ENCODE measurements around the gene B3GNT3. TPM values are rescaled to one million over a fixed set of nuclear protein-coding genes. Genes with fewer than 3 reads are reported as not detected.

Gene B3GNT3
- total RNA-seq, 4 donors from 2014 or later = 0.78 to 1.3 TPM; not detected in 2

DNA sequence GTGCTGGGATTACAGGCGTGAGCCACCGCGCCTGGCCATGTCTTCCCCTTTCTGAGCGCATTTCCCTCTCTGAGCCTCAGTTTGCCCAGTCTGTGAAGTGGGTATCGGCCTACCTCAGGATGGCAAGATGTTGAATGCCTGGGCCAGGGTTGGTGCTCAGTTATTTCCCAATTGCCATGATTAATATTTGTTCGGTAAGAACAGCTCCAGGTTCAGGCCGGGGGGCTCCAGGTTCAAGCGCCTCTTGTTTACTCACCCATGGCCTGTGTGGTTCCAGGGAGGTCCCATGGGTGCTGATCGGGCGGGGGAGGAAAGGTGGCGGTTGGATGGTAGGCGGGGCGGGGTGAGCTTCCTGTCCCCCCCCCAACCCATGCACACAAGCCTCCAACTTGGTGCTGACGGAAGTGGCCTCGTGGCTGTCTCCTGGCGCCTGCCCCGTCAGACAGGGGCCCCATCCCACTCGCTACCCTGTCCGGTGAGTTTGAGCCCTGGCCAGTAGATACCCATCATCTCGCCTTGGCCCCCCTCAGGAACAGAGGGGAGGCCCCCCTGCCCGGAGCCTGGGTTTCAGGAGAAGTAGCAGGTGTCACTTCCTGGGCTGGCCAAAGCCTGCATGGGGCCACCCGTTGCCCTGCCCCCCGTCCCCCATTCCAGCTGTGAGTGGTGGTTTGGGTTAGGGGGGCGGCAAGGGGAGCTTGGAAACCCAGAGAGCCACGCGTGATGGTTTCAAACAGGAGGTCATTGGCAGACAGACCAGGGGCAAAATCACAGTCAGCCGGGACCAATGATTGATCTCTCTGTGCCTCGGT lies 43.6 kb upstream of the B3GNT3 start, which contains the start of gene FCHO1:
FCHO1 (plus strand) TSS at position 375 of the 809 bp plus-strand sequence. CDS start 3,688 bp downstream, outside the sequence.
- Histone ChIP-seq H3K36me3 (no peaks in the 10 kb centered on the region), H3K9me3 (no peaks in the 10 kb centered on the region), H3K27me3 (no peaks in the 10 kb centered on the region), H3K4me3 (replicated peaks in 1 of 3) (no peak within 1 kb of the TSS), H3K27ac (no peak within 1 kb of the TSS), H3K4me1 (peaks cover 0 to 9% of the 10 kb centered on the region in 2 donors)
- peak; percentile 11 to 15 for DNase-seq
- TF ChIP-seq, protein P1, sequence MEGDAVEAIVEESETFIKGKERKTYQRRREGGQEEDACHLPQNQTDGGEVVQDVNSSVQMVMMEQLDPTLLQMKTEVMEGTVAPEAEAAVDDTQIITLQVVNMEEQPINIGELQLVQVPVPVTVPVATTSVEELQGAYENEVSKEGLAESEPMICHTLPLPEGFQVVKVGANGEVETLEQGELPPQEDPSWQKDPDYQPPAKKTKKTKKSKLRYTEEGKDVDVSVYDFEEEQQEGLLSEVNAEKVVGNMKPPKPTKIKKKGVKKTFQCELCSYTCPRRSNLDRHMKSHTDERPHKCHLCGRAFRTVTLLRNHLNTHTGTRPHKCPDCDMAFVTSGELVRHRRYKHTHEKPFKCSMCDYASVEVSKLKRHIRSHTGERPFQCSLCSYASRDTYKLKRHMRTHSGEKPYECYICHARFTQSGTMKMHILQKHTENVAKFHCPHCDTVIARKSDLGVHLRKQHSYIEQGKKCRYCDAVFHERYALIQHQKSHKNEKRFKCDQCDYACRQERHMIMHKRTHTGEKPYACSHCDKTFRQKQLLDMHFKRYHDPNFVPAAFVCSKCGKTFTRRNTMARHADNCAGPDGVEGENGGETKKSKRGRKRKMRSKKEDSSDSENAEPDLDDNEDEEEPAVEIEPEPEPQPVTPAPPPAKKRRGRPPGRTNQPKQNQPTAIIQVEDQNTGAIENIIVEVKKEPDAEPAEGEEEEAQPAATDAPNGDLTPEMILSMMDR (IDR thresholded peaks at IDR 0.05) = no peak
- TF ChIP-seq POLR2A (IDR thresholded peaks at IDR 0.05) = no peak
- intact Hi-C loops (cut with DNase I) = no loop called here
- WGBS, 2 donors = 64 to 83% methylated on average over 9 to 24 of the region's 28 CpGs

DNA sequence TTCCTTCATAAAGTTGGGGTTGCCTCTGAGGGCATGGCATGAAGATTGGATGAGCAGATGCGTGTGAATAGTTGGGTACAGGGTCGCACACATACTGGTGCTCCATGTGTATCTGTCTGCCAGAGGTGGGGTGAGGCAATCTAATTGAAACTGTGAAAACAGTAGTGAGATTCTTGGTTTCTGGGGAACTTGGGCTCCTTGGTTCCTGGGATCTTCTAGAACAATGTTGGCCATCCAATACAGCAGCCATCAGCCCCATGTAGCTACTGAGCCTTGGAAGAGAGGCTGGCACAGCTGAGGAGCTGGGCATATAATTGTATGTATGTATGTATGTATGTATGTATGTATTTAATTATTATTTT lies 43.0 kb upstream of the B3GNT3 start:
- Histone ChIP-seq H3K9me3 (no peaks in the 10 kb centered on the region), H3K27me3 (no peaks in the 10 kb centered on the region), H3K27ac (no peak overlapping the region), H3K36me3 (no peaks in the 10 kb centered on the region), H3K4me1 (peaks cover 0 to 10% of the 10 kb centered on the region in 2 donors), H3K4me3 (replicated peaks in 1 of 3) (no peak overlapping the region)
- 82 to 86% methylated on average over 2 of the region's 2 CpGs for WGBS, 2 donors
- TF ChIP-seq, protein P1 (IDR thresholded peaks at IDR 0.05) = no peak
- TF ChIP-seq POLR2A (IDR thresholded peaks at IDR 0.05) = no peak
- no peak for DNase-seq
- intact Hi-C loops (cut with DNase I) = no loop called here

DNA sequence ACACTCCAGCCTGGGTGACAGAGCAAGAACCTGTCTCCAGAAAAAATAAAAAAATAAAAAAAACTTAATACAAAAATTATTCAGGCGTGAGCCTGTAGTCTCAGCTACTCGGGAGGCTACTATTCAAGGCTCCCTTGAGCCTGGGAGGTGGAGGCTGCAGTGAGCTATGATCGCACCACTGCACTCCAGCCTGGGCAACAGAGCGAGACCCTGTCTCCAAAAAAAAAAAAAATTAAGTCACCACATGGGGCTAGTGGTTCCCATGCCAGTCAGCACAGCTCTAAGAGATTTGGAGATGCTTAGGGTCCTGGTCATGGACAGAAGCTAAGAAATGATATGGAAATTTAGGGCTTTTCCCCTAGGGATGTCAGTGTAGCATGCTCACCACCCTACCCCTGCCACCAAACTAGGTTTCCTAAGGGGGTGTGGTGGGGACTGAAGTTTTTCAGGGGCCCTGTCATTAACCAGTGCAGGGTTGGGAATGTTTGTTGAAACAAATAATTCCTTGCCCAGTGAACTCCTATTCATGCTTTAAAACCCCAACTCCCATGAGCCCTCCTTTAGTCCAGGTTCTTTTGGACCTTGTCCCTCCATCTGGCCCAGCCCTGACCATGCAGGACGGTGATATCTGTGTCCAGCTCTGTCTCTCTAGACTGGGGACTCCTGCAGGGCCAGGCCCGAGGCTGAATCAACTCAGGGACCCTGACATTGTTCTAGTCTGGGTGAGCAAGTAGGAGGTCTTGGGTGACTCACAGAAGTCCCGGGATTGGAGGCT lies 41.9 kb upstream of the B3GNT3 start:
- TF ChIP-seq POLR2A (IDR thresholded peaks at IDR 0.05) = no peak
- TF ChIP-seq, protein P1 (IDR thresholded peaks at IDR 0.05) = no peak
- Histone ChIP-seq H3K9me3 (no peaks in the 10 kb centered on the region), H3K27me3 (no peaks in the 10 kb centered on the region), H3K4me3 (replicated peaks in 1 of 3) (no peak overlapping the region), H3K4me1 (peaks cover 0 to 7% of the 10 kb centered on the region in 2 donors), H3K36me3 (no peaks in the 10 kb centered on the region), H3K27ac (no peak overlapping the region)
- no peak for DNase-seq
- intact Hi-C loops (cut with DNase I) = no loop called here
- WGBS, 2 donors = 72 to 73% methylated on average over 7 of the region's 7 CpGs

DNA sequence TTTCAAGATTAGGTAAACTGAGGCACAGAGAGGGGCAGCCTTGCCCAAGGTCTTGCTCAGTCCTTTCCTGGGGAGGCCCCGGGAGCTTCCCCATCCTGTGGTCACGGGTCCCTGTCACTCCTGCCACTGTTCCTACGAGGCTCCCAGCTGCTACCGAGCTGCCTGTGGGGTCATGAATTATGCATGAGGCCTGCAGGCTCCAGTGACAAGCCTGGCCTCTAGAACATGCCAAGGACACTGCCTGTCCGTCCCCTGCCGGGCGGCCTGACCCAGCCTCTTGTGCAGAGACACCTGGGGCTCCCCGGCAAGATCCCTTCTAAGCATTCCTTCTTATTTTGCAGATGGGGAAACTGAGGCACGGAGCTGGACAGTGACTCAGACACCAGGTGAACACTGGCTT lies 41.0 kb upstream of the B3GNT3 start:
- H3K4me1 ChIP-seq = peaks cover 0 to 7% of the 10 kb centered on the region in 2 donors
- H3K4me3 ChIP-seq (replicated peaks in 1 of 3) = no peak overlapping the region
- no peaks in the 10 kb centered on the region for H3K27me3 ChIP-seq
- TF ChIP-seq POLR2A (IDR thresholded peaks at IDR 0.05) = no peak
- TF ChIP-seq, protein P1 (IDR thresholded peaks at IDR 0.05) = no peak
- intact Hi-C loops (cut with DNase I) = no loop called here
- no peaks in the 10 kb centered on the region for H3K36me3 ChIP-seq
- H3K27ac ChIP-seq = no peak overlapping the region
- DNase-seq = no peak
- no peaks in the 10 kb centered on the region for H3K9me3 ChIP-seq
- WGBS, 2 donors = 48% methylated on average over 6 of the region's 9 CpGs; no CpG with 5 or more reads in 1 of the 2 donors

Data from thyroid gland (tissue), 4 donors.